Peyer's patch (tissue), 4 donors: ENCODE measurements around the gene CCR6. TPM values are rescaled to one million over a fixed set of nuclear protein-coding genes. Genes with fewer than 3 reads are reported as not detected.

Experiments
- DNase-seq, 3 donors: peaks; one replicate each; pipeline ENCODE4 v3.0.0-alpha.2; 2017 to 2019
- H3K27ac ChIP-seq, 4 donors: fragments of 200-600 bp; sonication (generic); one replicate each; pipeline ENCODE4 v1.5.1; 2016 to 2019
- H3K27me3 ChIP-seq, 2 donors: fragments of 200-600 bp; sonication (generic); one replicate each; pipeline ENCODE4 v1.5.1; 2019
- H3K36me3 ChIP-seq, 3 donors: fragments of 200-600 bp; sonication (generic); one replicate each; pipeline ENCODE4 v1.5.1; 2016 to 2019
- H3K4me1 ChIP-seq, 4 donors: fragments of 200-600 bp; sonication (generic); one replicate each; pipeline ENCODE4 v1.5.1; 2016 to 2019
- H3K4me3 ChIP-seq, 4 donors: fragments of 200-600 bp; sonication (generic); 1 replicate in 3 of 4; 2 replicates in 1 of 4; pipeline ENCODE4 v1.5.1; 2016 to 2019; ENCODE audit warnings: mild to moderate bottlenecking in 1 of 4
- H3K9me3 ChIP-seq, 4 donors: fragments of 200-600 bp; sonication (generic); one replicate each; pipeline ENCODE4 v1.5.1; 2016 to 2019; ENCODE audit warnings: mild to moderate bottlenecking in 1 of 4
- CTCF ChIP-seq, 6 experiments: fragments of 450-650 bp in 4 of 6; fragments of 200-600 bp in 2 of 6; sonication (generic) in 1 of 6; IDR thresholded peaks; one replicate each; pipeline ENCODE4 v1.5.1; 2017 to 2019; ENCODE audit warnings: antibody characterized with exemption in 6 of 6, mild to moderate bottlenecking in 3 of 6, moderate library complexity in 1 of 6
- POLR2A ChIP-seq, 2 donors: fragments of 450-650 bp; IDR thresholded peaks; one replicate each; pipeline ENCODE4 v1.5.1; 2017; ENCODE audit warnings: antibody characterized with exemption in 2 of 2, mild to moderate bottlenecking in 2 of 2, moderate library complexity in 2 of 2
- total RNA-seq, 4 donors: library from RNA; depleted of rRNA; stranded (reverse); fragments of >200 nt; gene quantifications; one replicate each; pipeline ENCODE4 v1.1.0, GENCODE V29; 2016

CCR6 gene
- total RNA-seq, 4 donors from 2014 or later: 0.67 to 5.0 TPM; not detected in 2

- TF ChIP-seq CTCF (IDR thresholded peaks at IDR 0.05) (no peak), POLR2A (IDR thresholded peaks at IDR 0.05) (no peak)
- no peaks in the 10 kb centered on the region for H3K36me3 ChIP-seq
- DNase-seq: no peak
- H3K4me3 ChIP-seq: peak overlapping the region in 1 of 4 donors; percentile 21
- H3K27me3 ChIP-seq: no peaks in the 10 kb centered on the region
- H3K4me1 ChIP-seq: peaks cover 0 to 20% (median 15%) of the 10 kb centered on the region in 4 donors
- peak overlapping the region; percentile 47 to 87 (median 68) for H3K27ac ChIP-seq
- no peaks in the 10 kb centered on the region for H3K9me3 ChIP-seq
Measured at GRCh38 chr6:167121335-167121841, 1.5 kb upstream of the CCR6 start.

GRCh38 chr6:167122041-167122826 is 662 bp upstream of the CCR6 start:
- peak in 2 of 3 donors; percentile 73 to 75 for DNase-seq
- Histone ChIP-seq H3K4me3 (peak overlapping the region in 3 of 4 donors; percentile 27 to 42 (median 32)), H3K4me1 (peaks cover 0 to 18% (median 15%) of the 10 kb centered on the region in 4 donors), H3K27ac (peak overlapping the region; percentile 47 to 87 (median 68)), H3K36me3 (no peaks in the 10 kb centered on the region), H3K27me3 (no peaks in the 10 kb centered on the region), H3K9me3 (no peaks in the 10 kb centered on the region)
- no peak for TF ChIP-seq POLR2A (IDR thresholded peaks at IDR 0.05)
- TF ChIP-seq CTCF (IDR thresholded peaks at IDR 0.05): no peak

- H3K27me3 ChIP-seq: no peaks in the 10 kb centered on the region
- H3K36me3 ChIP-seq: no peaks in the 10 kb centered on the region
- H3K4me3 ChIP-seq: peak overlapping the region in 2 of 4 donors; percentile 32 to 42
- H3K4me1 ChIP-seq: peaks cover 0 to 20% (median 11%) of the 10 kb centered on the region in 4 donors
- DNase-seq: no peak
- no peak for TF ChIP-seq CTCF (IDR thresholded peaks at IDR 0.05)
- no peak for TF ChIP-seq POLR2A (IDR thresholded peaks at IDR 0.05)
- H3K27ac ChIP-seq: peak overlapping the region in 2 of 4 donors; percentile 86 to 87
- no peaks in the 10 kb centered on the region for H3K9me3 ChIP-seq
Measured at GRCh38 chr6:167124753-167125152, 1.9 kb downstream of the CCR6 start.

- no peaks in the 10 kb centered on the region for H3K36me3 ChIP-seq
- peaks cover 0 to 16% (median 11%) of the 10 kb centered on the region in 4 donors for H3K4me1 ChIP-seq
- peak overlapping the region in 2 of 4 donors; percentile 52 to 87 for H3K27ac ChIP-seq
- DNase-seq: peak in 1 of 3 donors; percentile 45
- no peaks in the 10 kb centered on the region for H3K27me3 ChIP-seq
- no peak for TF ChIP-seq POLR2A (IDR thresholded peaks at IDR 0.05)
- no peak for TF ChIP-seq CTCF (IDR thresholded peaks at IDR 0.05)
- no peaks in the 10 kb centered on the region for H3K9me3 ChIP-seq
- peak overlapping the region in 2 of 4 donors; percentile 10 to 42 for H3K4me3 ChIP-seq
Measured at GRCh38 chr6:167125410-167125809, 2.5 kb downstream of the CCR6 start.

GRCh38 chr6:167125855-167126349 is 3.0 kb downstream of the CCR6 start:
- no peaks in the 10 kb centered on the region for H3K9me3 ChIP-seq
- no peak overlapping the region for H3K4me3 ChIP-seq
- no peak for DNase-seq
- no peaks in the 10 kb centered on the region for H3K27me3 ChIP-seq
- H3K4me1 ChIP-seq: peaks cover 0 to 16% (median 10%) of the 10 kb centered on the region in 4 donors
- no peak for TF ChIP-seq CTCF (IDR thresholded peaks at IDR 0.05)
- TF ChIP-seq POLR2A (IDR thresholded peaks at IDR 0.05): no peak
- H3K27ac ChIP-seq: peak overlapping the region in 1 of 4 donors; percentile 87
- no peaks in the 10 kb centered on the region for H3K36me3 ChIP-seq
